ENCODE data around the gene OPRD1.

The OPRD1 gene

GRCh38 chr1:28914228-28915030, 102.5 kb downstream of the OPRD1 start, which contains the start of gene EPB41:
Gene EPB41, plus strand, starts transcription at chr1:28914569. Its CDS starts 72,869 bp downstream, at chr1:28987438.
- peak; percentile 93 for DNase-seq

GRCh38 chr1:28915031-28915895, 103.3 kb downstream of the OPRD1 start:
- peak; percentile 32 for DNase-seq

GRCh38 chr1:28917757-28918118, 105.8 kb downstream of the OPRD1 start:
- DNase-seq: no peak
